Prostate gland (tissue), 2 donors: ENCODE results near the gene USP34. TPM values are rescaled to one million over a fixed set of nuclear protein-coding genes. Genes with fewer than 3 reads are reported as not detected.

Experiments
- DNase-seq: peaks from one replicate; pipeline ENCODE4 v3.0.0-alpha.2; 2019; ENCODE audit warnings: low spot score
- H3K27ac ChIP-seq, 2 donors: fragments of 200-600 bp; sonication (generic); 2 replicates each; pipeline ENCODE4 v1.5.1; 2017 to 2019
- H3K27me3 ChIP-seq: fragments of 200-600 bp; sonication (generic); replicated peaks from 2 replicates; pipeline ENCODE4 v1.5.1; 2019; ENCODE audit not compliant: insufficient read depth
- H3K36me3 ChIP-seq, 2 donors: fragments of 200-600 bp; sonication (generic); 1 replicate in 1 of 2; 2 replicates in 1 of 2; pipeline versions ENCODE4 v1.5.1 to v1.8.1; 2017 to 2019
- H3K4me1 ChIP-seq: fragments of 200-600 bp; sonication (generic); replicated peaks from 2 replicates; pipeline ENCODE4 v1.5.1; 2019
- H3K4me3 ChIP-seq, 2 donors: fragments of 200-600 bp; sonication (generic); 2 replicates each; pipeline ENCODE4 v1.5.1; 2017 to 2019
- H3K9me3 ChIP-seq: fragments of 200-600 bp; sonication (generic); 2 replicates; pipeline ENCODE4 v1.5.1; 2017
- CTCF ChIP-seq, 4 experiments: fragments of 200-600 bp in 2 of 4; fragments of 450-650 bp in 2 of 4; sonication (generic) in 2 of 4; IDR thresholded peaks; 1 replicate in 3 of 4; 2 replicates in 1 of 4; pipeline ENCODE4 v1.5.1; 2016 to 2019; ENCODE audit warnings: antibody characterized with exemption in 4 of 4, mild to moderate bottlenecking in 2 of 4, moderate library complexity in 2 of 4
- POLR2A ChIP-seq: fragments of 450-650 bp; IDR thresholded peaks from one replicate; pipeline ENCODE4 v1.6.1; 2016; ENCODE audit warnings: antibody characterized with exemption, mild to moderate bottlenecking
- POLR2AphosphoS5 ChIP-seq: sonication (generic); formaldehyde crosslinking; IDR thresholded peaks from one replicate; pipeline ENCODE4 v1.6.1; 2017; ENCODE audit warnings: antibody characterized with exemption
- WGBS: methylation state at CpG from one replicate; pipeline ENCODE4 v1.1.5; 2018; 5-methylcytosine and 5-hydroxymethylcytosine counted together
- intact Hi-C: fragments of 100-400 bp; cut with DNase I; formaldehyde crosslinking; loops from one replicate; pipeline ENCODE4 v1.14.2; 2022
- total RNA-seq, 2 donors: library from RNA; depleted of rRNA; stranded (reverse); fragments of >200 nt; gene quantifications; one replicate each; pipeline ENCODE4 v1.1.0, GENCODE V29; 2016

USP34 gene
- total RNA-seq, 2 donors from 2014 or later: 94.1 to 206 TPM

GRCh38 chr2:61176755-61177726, 293.8 kb downstream of the USP34 start:
- peaks cover 11% of the 10 kb centered on the region for H3K4me1 ChIP-seq
- peak overlapping the region; percentile 99 to 100 for H3K27ac ChIP-seq
- TF ChIP-seq CTCF (IDR thresholded peaks at IDR 0.05): peak in 3 of 4 experiments; percentile 12 to 34 (median 27)
- TF ChIP-seq POLR2AphosphoS5: peak; percentile 69
- TF ChIP-seq POLR2A: peak; percentile 92
- H3K36me3 ChIP-seq: no peaks in the 10 kb centered on the region
- H3K4me3 ChIP-seq: peak overlapping the region; percentile 88 to 93
- no peaks in the 10 kb centered on the region for H3K9me3 ChIP-seq
- 0% methylated on average over 35 of the region's 111 CpGs for WGBS
- peak; percentile 89 for DNase-seq
- intact Hi-C loops: loop anchor here (1.0 to 10.0 kb wide), 2 partner anchors 298 to 361 kb away; partner anchors contain the start of genes USP34 and XPO1
- H3K27me3 ChIP-seq: no peaks in the 10 kb centered on the region

GRCh38 chr2:61175036-61175435, 295.9 kb downstream of the USP34 start:
- TF ChIP-seq CTCF (IDR thresholded peaks at IDR 0.05) (no peak), POLR2A (no peak)
- intact Hi-C loops: loop anchor here (10.0 kb wide), 1 partner anchor 300 kb away; the partner anchor contains the start of gene USP34
- Histone ChIP-seq H3K27ac (no peak overlapping the region), H3K36me3 (no peaks in the 10 kb centered on the region), H3K4me1 (peaks cover 3% of the 10 kb centered on the region), H3K9me3 (no peaks in the 10 kb centered on the region), H3K4me3 (no peak overlapping the region), H3K27me3 (no peaks in the 10 kb centered on the region)
- no peak for DNase-seq
- WGBS: 82% methylated on average over 8 of the region's 8 CpGs

GRCh38 chr2:61173116-61173515, 297.8 kb downstream of the USP34 start:
- intact Hi-C loops: loop anchor here (10.0 kb wide), 1 partner anchor 302 kb away; the partner anchor contains the start of gene USP34
- H3K9me3 ChIP-seq: no peaks in the 10 kb centered on the region
- TF ChIP-seq POLR2AphosphoS5 (no peak), CTCF (IDR thresholded peaks at IDR 0.05) (no peak), POLR2A (no peak)
- 66% methylated on average over 4 of the region's 4 CpGs for WGBS
- no peaks in the 10 kb centered on the region for H3K27me3 ChIP-seq
- no peaks in the 10 kb centered on the region for H3K4me1 ChIP-seq
- no peak for DNase-seq
- H3K36me3 ChIP-seq: no peaks in the 10 kb centered on the region
- H3K4me3 ChIP-seq: no peak overlapping the region
- H3K27ac ChIP-seq: no peak overlapping the region

- H3K4me1 ChIP-seq: no peaks in the 10 kb centered on the region
- no peak for DNase-seq
- H3K36me3 ChIP-seq: no peaks in the 10 kb centered on the region
- no peaks in the 10 kb centered on the region for H3K27me3 ChIP-seq
- no peaks in the 10 kb centered on the region for H3K9me3 ChIP-seq
- 35% methylated on average over 1 of the region's 1 CpG for WGBS
- no peak overlapping the region for H3K4me3 ChIP-seq
- no peak for TF ChIP-seq CTCF (IDR thresholded peaks at IDR 0.05)
- TF ChIP-seq POLR2A: no peak
- TF ChIP-seq POLR2AphosphoS5: no peak
- intact Hi-C loops: loop anchor here (10.0 kb wide), 1 partner anchor 302 kb away; the partner anchor contains the start of gene USP34
- H3K27ac ChIP-seq: no peak overlapping the region
These were observed 298.2 kb downstream of the USP34 start for GRCh38 chr2:61172671-61173070.
